Liver (tissue), 2 donors: ENCODE results near the gene SPZ1.

Experiments used
- FOXA1 ChIP-seq: IDR thresholded peaks from 2 replicates; pipeline ENCODE4 v1.6.1; 2016; ENCODE audit warnings: antibody characterized with exemption
- YY1 ChIP-seq: IDR thresholded peaks from 2 replicates; pipeline ENCODE4 v1.6.1; 2016; ENCODE audit warnings: antibody characterized with exemption, mild to moderate bottlenecking
- TF ChIP-seq, protein P1 (sequence below): fragments of 150-350 bp; IDR thresholded peaks from 2 replicates; pipeline ENCODE4 v1.5.1; 2017; ENCODE audit warnings: improper control_type of control experiment, low read depth, low read length; ENCODE audit not compliant: missing input control
- TF ChIP-seq, protein P2 (sequence below): IDR thresholded peaks from 2 replicates; pipeline ENCODE4 v1.6.1; 2016; ENCODE audit warnings: antibody characterized with exemption
- TF ChIP-seq, protein P3 (sequence below): IDR thresholded peaks from 2 replicates; pipeline ENCODE4 v1.6.1; 2016; ENCODE audit warnings: antibody characterized with exemption, mild to moderate bottlenecking
- donor health status: healthy.

DNA sequence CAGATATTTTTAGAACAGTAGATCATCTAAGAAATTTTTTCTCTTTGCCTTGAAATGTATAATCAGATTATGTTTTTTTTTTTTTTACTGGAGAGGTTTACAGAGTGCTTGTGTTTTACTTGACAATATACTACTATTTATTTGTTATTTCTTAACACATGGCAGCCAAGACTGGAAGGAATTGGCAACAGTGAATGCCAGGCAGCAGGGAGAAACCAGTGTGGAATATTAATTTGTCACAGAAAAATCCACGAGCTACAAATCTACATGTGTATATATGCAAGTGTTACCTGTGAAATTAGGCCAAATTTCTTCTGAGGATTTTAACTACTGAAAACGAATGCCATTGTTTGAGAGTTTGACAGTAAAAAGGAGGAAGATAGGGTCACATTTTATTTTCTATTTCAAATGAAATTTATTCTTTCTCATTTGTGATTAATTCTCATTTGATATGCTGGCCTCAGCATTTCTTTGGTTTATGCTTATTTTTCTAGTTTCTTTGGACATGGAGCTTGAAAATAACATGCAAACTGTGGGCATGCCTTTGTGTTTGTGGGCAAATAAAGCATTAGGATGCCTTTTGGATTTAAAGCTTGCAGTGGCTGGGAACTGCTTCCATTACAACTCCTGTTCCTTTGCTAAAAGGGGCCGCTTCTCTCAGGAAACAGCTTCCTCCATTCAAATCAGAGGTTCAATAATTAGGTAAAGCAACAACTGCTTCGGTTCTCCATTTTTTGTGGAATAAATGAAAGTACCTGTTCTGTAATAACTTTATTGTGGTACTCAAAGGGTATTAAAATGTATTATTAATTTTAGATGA lies 49.1 kb downstream of the SPZ1 start:
- TF ChIP-seq FOXA1 (no peak), YY1 (no peak)
- TF ChIP-seq, protein P1, sequence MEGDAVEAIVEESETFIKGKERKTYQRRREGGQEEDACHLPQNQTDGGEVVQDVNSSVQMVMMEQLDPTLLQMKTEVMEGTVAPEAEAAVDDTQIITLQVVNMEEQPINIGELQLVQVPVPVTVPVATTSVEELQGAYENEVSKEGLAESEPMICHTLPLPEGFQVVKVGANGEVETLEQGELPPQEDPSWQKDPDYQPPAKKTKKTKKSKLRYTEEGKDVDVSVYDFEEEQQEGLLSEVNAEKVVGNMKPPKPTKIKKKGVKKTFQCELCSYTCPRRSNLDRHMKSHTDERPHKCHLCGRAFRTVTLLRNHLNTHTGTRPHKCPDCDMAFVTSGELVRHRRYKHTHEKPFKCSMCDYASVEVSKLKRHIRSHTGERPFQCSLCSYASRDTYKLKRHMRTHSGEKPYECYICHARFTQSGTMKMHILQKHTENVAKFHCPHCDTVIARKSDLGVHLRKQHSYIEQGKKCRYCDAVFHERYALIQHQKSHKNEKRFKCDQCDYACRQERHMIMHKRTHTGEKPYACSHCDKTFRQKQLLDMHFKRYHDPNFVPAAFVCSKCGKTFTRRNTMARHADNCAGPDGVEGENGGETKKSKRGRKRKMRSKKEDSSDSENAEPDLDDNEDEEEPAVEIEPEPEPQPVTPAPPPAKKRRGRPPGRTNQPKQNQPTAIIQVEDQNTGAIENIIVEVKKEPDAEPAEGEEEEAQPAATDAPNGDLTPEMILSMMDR, result no peak
- TF ChIP-seq, protein P2, sequence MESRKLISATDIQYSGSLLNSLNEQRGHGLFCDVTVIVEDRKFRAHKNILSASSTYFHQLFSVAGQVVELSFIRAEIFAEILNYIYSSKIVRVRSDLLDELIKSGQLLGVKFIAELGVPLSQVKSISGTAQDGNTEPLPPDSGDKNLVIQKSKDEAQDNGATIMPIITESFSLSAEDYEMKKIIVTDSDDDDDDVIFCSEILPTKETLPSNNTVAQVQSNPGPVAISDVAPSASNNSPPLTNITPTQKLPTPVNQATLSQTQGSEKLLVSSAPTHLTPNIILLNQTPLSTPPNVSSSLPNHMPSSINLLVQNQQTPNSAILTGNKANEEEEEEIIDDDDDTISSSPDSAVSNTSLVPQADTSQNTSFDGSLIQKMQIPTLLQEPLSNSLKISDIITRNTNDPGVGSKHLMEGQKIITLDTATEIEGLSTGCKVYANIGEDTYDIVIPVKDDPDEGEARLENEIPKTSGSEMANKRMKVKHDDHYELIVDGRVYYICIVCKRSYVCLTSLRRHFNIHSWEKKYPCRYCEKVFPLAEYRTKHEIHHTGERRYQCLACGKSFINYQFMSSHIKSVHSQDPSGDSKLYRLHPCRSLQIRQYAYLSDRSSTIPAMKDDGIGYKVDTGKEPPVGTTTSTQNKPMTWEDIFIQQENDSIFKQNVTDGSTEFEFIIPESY, result no peak
- TF ChIP-seq, protein P3, sequence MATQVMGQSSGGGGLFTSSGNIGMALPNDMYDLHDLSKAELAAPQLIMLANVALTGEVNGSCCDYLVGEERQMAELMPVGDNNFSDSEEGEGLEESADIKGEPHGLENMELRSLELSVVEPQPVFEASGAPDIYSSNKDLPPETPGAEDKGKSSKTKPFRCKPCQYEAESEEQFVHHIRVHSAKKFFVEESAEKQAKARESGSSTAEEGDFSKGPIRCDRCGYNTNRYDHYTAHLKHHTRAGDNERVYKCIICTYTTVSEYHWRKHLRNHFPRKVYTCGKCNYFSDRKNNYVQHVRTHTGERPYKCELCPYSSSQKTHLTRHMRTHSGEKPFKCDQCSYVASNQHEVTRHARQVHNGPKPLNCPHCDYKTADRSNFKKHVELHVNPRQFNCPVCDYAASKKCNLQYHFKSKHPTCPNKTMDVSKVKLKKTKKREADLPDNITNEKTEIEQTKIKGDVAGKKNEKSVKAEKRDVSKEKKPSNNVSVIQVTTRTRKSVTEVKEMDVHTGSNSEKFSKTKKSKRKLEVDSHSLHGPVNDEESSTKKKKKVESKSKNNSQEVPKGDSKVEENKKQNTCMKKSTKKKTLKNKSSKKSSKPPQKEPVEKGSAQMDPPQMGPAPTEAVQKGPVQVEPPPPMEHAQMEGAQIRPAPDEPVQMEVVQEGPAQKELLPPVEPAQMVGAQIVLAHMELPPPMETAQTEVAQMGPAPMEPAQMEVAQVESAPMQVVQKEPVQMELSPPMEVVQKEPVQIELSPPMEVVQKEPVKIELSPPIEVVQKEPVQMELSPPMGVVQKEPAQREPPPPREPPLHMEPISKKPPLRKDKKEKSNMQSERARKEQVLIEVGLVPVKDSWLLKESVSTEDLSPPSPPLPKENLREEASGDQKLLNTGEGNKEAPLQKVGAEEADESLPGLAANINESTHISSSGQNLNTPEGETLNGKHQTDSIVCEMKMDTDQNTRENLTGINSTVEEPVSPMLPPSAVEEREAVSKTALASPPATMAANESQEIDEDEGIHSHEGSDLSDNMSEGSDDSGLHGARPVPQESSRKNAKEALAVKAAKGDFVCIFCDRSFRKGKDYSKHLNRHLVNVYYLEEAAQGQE, result no peak
